A673 (cell line): Measurements from ENCODE around the gene MRPL9.

Source experiments
- CTCF ChIP-seq: fragments of 300-800, 200-600 bp; sonication (generic); conservative IDR thresholded peaks from 2 replicates; pipeline ENCODE4 v1.5.1; 2017; ENCODE audit warnings: low read depth, mild to moderate bottlenecking, antibody characterized with exemption, low read length, moderate library complexity, mixed read lengths
- EZH2 ChIP-seq: fragments of 200-600 bp; sonication (generic); IDR thresholded peaks from 2 replicates; pipeline ENCODE4 v1.6.1; 2017; ENCODE audit warnings: borderline replicate concordance, low read depth, mild to moderate bottlenecking, mixed read lengths, antibody characterized with exemption, low read length; ENCODE audit not compliant: poor library complexity, severe bottlenecking

- no peak for TF ChIP-seq CTCF
- TF ChIP-seq EZH2, result no peak
These were observed 49.4 kb downstream of the MRPL9 start for GRCh38 chr1:151713874-151714273.
